BE2C (cell line): ENCODE results near the gene KRTAP10-10.

ENCODE experiments used
- DNase-seq: peaks from one replicate; pipeline ENCODE4 v3.0.0-alpha.2; 2020
- H3K27me3 ChIP-seq: fragments of 250-450 bp; sonication (Bioruptor Pico); 2 replicates; pipeline ENCODE4 v1.5.1; 2020; ENCODE audit warnings: mild to moderate bottlenecking
- H3K36me3 ChIP-seq: fragments of 250-450 bp; sonication (Bioruptor Pico); 2 replicates; pipeline ENCODE4 v1.5.1; 2020; ENCODE audit warnings: mild to moderate bottlenecking
- H3K4me1 ChIP-seq: fragments of 250-450 bp; sonication (Bioruptor Pico); 2 replicates; pipeline ENCODE4 v1.5.1; 2020
- H3K4me3 ChIP-seq: 2 replicates; pipeline ENCODE4 v1.5.1; 2011; ENCODE audit warnings: low read depth, low read length
- H3K9me3 ChIP-seq: fragments of 250-450 bp; sonication (Bioruptor Pico); 2 replicates; pipeline ENCODE4 v1.5.1; 2020
- TF ChIP-seq, protein P1 (sequence below): IDR thresholded peaks from 2 replicates; pipeline ENCODE4 v1.5.1; 2012; ENCODE audit warnings: mild to moderate bottlenecking, low read depth, low read length

Gene KRTAP10-10

DNA sequence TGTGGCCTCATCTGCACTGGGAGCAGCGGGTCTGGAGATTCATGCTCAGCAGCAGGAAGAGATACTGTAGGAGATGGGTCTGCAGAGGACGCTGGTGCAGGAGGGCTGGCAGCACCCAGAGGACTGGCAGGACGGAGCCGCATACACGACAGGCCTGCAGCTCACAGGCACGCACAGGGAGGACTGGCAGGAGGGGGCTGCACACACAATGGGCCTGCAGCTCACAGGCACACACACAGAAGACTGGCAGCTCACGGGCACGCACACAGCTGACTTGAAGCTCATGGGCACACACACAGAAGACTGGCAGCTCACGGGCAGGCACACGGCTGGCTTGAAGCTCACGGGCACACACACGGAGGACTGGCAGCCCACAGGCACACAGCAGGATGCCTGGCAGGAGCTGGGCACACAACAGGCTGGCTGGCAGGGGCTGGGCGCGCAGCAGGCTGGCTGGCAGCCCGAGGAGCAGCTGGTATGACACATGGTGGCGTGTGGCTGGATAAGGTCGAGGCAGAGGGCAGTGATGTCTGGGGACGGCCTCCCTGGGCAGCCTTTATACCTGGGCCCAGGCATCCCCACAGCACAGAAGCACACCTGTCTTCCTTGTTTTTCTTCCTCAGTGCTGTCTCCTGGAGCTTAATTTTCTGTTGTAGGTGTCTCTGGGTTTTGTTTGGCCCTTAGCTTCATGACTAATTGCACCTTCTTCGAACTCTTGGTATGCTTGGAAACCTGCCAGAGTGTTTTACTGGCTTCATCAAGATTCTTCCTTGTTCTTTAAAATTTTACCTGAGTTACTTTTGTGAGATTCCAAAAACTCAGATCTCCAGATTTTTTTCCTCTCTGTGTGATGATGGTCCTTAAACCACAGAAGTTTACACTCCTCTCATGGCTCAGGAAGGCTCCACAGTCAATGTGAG lies 29.5 kb downstream of the KRTAP10-10 start, which contains the start of gene KRTAP12-2:
Gene KRTAP12-2, minus strand, starts transcription at position 527 of the 920 bp plus-strand sequence. Its CDS starts 41 bp downstream, at position 486.
- H3K9me3 ChIP-seq: no peaks in the 10 kb centered on the region
- H3K36me3 ChIP-seq: no peaks in the 10 kb centered on the region
- H3K4me3 ChIP-seq: no peak within 1 kb of the TSS
- TF ChIP-seq, protein P1, sequence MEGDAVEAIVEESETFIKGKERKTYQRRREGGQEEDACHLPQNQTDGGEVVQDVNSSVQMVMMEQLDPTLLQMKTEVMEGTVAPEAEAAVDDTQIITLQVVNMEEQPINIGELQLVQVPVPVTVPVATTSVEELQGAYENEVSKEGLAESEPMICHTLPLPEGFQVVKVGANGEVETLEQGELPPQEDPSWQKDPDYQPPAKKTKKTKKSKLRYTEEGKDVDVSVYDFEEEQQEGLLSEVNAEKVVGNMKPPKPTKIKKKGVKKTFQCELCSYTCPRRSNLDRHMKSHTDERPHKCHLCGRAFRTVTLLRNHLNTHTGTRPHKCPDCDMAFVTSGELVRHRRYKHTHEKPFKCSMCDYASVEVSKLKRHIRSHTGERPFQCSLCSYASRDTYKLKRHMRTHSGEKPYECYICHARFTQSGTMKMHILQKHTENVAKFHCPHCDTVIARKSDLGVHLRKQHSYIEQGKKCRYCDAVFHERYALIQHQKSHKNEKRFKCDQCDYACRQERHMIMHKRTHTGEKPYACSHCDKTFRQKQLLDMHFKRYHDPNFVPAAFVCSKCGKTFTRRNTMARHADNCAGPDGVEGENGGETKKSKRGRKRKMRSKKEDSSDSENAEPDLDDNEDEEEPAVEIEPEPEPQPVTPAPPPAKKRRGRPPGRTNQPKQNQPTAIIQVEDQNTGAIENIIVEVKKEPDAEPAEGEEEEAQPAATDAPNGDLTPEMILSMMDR: no peak
- no peaks in the 10 kb centered on the region for H3K4me1 ChIP-seq
- DNase-seq: no peak
- peaks cover 1% of the 10 kb centered on the region; the same call in 1 of the 2 replicates for H3K27me3 ChIP-seq

DNA sequence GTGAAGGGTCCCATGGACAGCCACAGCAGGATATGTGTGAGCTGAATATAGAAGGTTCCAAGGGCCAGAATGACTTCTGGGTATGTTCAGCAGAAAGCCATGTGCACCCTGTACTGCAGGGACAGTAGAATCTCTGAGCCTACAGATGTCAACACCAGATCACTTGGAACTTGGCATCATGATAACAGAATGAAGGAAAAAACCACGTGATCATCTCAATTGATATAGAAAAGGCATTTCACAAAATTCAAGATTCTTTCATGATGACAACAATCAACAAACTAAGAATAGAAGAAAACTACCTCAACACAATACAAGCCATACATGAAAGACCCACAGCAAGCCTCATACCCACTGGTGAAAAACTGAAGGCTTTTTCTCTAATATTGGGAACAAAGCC lies 30.5 kb downstream of the KRTAP10-10 start:
- no peaks in the 10 kb centered on the region for H3K27me3 ChIP-seq
- H3K36me3 ChIP-seq: no peaks in the 10 kb centered on the region
- TF ChIP-seq, protein P1: no peak
- no peak overlapping the region for H3K4me3 ChIP-seq
- no peaks in the 10 kb centered on the region for H3K9me3 ChIP-seq
- DNase-seq: no peak
- H3K4me1 ChIP-seq: no peaks in the 10 kb centered on the region

GRCh38 chr21:44670642-44671432 lies 33.7 kb downstream of the KRTAP10-10 start:
- no peaks in the 10 kb centered on the region for H3K36me3 ChIP-seq
- no peak overlapping the region for H3K4me3 ChIP-seq
- no peaks in the 10 kb centered on the region for H3K4me1 ChIP-seq
- DNase-seq: no peak
- TF ChIP-seq, protein P1: no peak
- peaks cover 2% of the 10 kb centered on the region for H3K27me3 ChIP-seq
- no peaks in the 10 kb centered on the region for H3K9me3 ChIP-seq

DNA sequence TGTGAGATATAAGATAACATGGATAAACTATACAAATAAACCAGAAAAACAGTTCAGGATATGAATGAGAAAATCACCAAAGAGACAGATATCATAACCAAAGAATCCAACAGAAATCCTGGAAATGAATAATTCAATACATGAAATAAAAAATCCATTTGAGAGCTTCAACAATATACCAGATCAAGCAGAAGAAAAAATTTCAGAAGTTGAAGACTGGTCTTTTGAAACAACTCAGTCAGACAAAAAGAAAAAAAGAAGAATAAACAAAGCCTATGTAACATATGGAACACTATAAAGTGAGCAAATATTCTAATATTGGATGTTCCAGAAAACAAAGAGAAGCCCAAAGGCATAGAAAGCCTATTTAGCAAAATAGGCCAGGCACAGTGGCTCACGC lies 34.8 kb downstream of the KRTAP10-10 start:
- DNase-seq: no peak
- peaks cover 12% of the 10 kb centered on the region for H3K27me3 ChIP-seq
- TF ChIP-seq, protein P1: no peak
- H3K36me3 ChIP-seq: no peaks in the 10 kb centered on the region
- no peaks in the 10 kb centered on the region for H3K9me3 ChIP-seq
- no peaks in the 10 kb centered on the region for H3K4me1 ChIP-seq
- H3K4me3 ChIP-seq: no peak overlapping the region

DNA sequence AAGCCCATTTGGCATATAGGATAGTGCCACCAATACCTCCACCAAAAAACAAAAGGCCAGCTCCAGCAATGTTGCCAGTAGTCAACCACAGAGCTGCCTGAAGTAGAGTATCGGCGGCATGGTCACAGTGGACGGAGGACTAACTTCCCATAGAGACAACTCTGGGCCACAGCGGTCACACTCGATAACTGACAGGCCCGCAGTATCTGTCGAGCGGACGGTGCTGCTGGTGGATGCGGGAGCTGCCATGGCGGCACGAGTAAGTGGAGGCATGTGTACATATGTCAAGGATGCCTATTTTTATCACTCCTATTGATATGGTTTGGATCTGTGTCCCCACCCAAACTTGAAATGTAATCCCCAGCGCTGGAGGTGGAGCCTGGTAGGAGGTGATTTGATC lies 40.7 kb downstream of the KRTAP10-10 start:
- no peak for DNase-seq
- Histone ChIP-seq H3K9me3 (no peaks in the 10 kb centered on the region), H3K4me3 (no peak overlapping the region), H3K27me3 (peaks cover 45% of the 10 kb centered on the region), H3K36me3 (no peaks in the 10 kb centered on the region), H3K4me1 (no peaks in the 10 kb centered on the region)
- TF ChIP-seq, protein P1: no peak

DNA sequence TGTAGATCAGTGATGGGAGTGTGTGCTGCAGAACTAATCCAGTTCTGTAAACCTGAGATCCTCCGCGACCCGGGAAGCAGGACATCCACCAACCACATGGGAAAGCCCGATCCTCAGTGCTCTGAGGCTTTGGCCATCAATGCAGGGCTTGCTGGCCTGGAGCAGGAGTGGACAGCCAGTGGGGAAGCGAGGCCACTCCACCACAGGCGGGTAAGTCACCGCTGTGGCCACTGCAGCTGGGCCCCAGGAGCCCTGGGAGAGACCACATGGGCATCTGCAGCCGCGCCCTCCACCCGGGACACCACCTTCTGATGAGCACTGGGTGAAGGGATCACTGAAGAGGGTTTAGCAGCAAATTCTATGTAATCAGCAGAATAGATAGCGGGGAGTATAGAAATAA lies 44.0 kb downstream of the KRTAP10-10 start:
- DNase-seq: no peak
- Histone ChIP-seq H3K4me3 (no peak overlapping the region), H3K36me3 (no peaks in the 10 kb centered on the region), H3K9me3 (no peaks in the 10 kb centered on the region), H3K27me3 (peaks cover 63% of the 10 kb centered on the region), H3K4me1 (no peaks in the 10 kb centered on the region)
- TF ChIP-seq, protein P1: no peak
